ENCODE measurements around the gene DNAH11. TPM values are rescaled to one million over a fixed set of nuclear protein-coding genes. Genes with fewer than 3 reads are reported as not detected.

The DNAH11 gene
- total RNA-seq, 1 experiment from 2014 or later, result 0.15 TPM

- in situ Hi-C loops (cut with HindIII; ENCODE audit: low pct_unique_long_range_greater_than_20kb, low sequenced_read_pairs), result no loop called here
- ATAC-seq, result no peak
- CTCF ChIA-PET, result no interaction called here
- Histone ChIP-seq H3K27me3 (ENCODE audit: control insufficient read depth, insufficient read depth, low read length) (peaks cover 10% of the 10 kb centered on the region), H3K36me3 (ENCODE audit: control insufficient read depth, insufficient read depth, low read length) (no peaks in the 10 kb centered on the region), H3K4me1 (ENCODE audit: control insufficient read depth, insufficient read depth, low read length) (no peaks in the 10 kb centered on the region), H3K4me3 (ENCODE audit: low read depth in 2 of 2, low read length in 2 of 2) (no peak overlapping the region), H3K27ac (ENCODE audit: low read length) (no peak overlapping the region), H3K9me3 (ENCODE audit: control insufficient read depth, insufficient read depth, low read depth, low read length) (no peaks in the 10 kb centered on the region)
- POLR2A ChIA-PET, result no interaction called here
- BruUV-seq (replicated peaks), result no TSS peak
- no peak for DNase-seq (ENCODE audit: low read depth, low spot score)
- intact Hi-C loops (cut with micrococcal nuclease; ENCODE audit: unreplicated experiment), result no loop called here
- no peak for TF ChIP-seq TCF7L2 (IDR thresholded peaks at IDR 0.05; ENCODE audit: low read depth, low read length)
- no peak for TF ChIP-seq CTCF (IDR thresholded peaks at IDR 0.05)
- TF ChIP-seq SIN3A (IDR thresholded peaks at IDR 0.05; ENCODE audit: borderline replicate concordance, insufficient read depth, low read depth, low read length), result no peak
- TF ChIP-seq, protein P1, sequence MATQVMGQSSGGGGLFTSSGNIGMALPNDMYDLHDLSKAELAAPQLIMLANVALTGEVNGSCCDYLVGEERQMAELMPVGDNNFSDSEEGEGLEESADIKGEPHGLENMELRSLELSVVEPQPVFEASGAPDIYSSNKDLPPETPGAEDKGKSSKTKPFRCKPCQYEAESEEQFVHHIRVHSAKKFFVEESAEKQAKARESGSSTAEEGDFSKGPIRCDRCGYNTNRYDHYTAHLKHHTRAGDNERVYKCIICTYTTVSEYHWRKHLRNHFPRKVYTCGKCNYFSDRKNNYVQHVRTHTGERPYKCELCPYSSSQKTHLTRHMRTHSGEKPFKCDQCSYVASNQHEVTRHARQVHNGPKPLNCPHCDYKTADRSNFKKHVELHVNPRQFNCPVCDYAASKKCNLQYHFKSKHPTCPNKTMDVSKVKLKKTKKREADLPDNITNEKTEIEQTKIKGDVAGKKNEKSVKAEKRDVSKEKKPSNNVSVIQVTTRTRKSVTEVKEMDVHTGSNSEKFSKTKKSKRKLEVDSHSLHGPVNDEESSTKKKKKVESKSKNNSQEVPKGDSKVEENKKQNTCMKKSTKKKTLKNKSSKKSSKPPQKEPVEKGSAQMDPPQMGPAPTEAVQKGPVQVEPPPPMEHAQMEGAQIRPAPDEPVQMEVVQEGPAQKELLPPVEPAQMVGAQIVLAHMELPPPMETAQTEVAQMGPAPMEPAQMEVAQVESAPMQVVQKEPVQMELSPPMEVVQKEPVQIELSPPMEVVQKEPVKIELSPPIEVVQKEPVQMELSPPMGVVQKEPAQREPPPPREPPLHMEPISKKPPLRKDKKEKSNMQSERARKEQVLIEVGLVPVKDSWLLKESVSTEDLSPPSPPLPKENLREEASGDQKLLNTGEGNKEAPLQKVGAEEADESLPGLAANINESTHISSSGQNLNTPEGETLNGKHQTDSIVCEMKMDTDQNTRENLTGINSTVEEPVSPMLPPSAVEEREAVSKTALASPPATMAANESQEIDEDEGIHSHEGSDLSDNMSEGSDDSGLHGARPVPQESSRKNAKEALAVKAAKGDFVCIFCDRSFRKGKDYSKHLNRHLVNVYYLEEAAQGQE (IDR thresholded peaks at IDR 0.05; ENCODE audit: insufficient read depth in 1 of 2, low read depth in 2 of 2, low read length in 1 of 2), result no peak
- no peak for TF ChIP-seq POLR2AphosphoS5 (IDR thresholded peaks at IDR 0.05; ENCODE audit: low read depth, low read length)
Observed at GRCh38 chr7:21829731-21830130, 286.9 kb downstream of the DNAH11 start.

- DNase-seq (ENCODE audit: low read depth, low spot score) (no peak), ATAC-seq (no peak)
- no peaks in the 10 kb centered on the region for H3K27me3 ChIP-seq (ENCODE audit: control insufficient read depth, insufficient read depth, low read length)
- no peak overlapping the region for H3K4me3 ChIP-seq (ENCODE audit: low read depth in 2 of 2, low read length in 2 of 2)
- TF ChIP-seq, protein P1 (IDR thresholded peaks at IDR 0.05; ENCODE audit: insufficient read depth in 1 of 2, low read depth in 2 of 2, low read length in 1 of 2), result no peak
- TF ChIP-seq TCF7L2 (IDR thresholded peaks at IDR 0.05; ENCODE audit: low read depth, low read length) (no peak), CTCF (IDR thresholded peaks at IDR 0.05) (no peak), SIN3A (IDR thresholded peaks at IDR 0.05; ENCODE audit: borderline replicate concordance, insufficient read depth, low read depth, low read length) (no peak), POLR2AphosphoS5 (IDR thresholded peaks at IDR 0.05; ENCODE audit: low read depth, low read length) (no peak)
- H3K36me3 ChIP-seq (ENCODE audit: control insufficient read depth, insufficient read depth, low read length), result no peaks in the 10 kb centered on the region
- no peaks in the 10 kb centered on the region for H3K4me1 ChIP-seq (ENCODE audit: control insufficient read depth, insufficient read depth, low read length)
- in situ Hi-C loops (cut with HindIII; ENCODE audit: low pct_unique_long_range_greater_than_20kb, low sequenced_read_pairs), result no loop called here
- no peaks in the 10 kb centered on the region for H3K9me3 ChIP-seq (ENCODE audit: control insufficient read depth, insufficient read depth, low read depth, low read length)
- no TSS peak for BruUV-seq (replicated peaks)
- no peak overlapping the region for H3K27ac ChIP-seq (ENCODE audit: low read length)
- intact Hi-C loops (cut with micrococcal nuclease; ENCODE audit: unreplicated experiment), result no loop called here
- POLR2A ChIA-PET, result no interaction called here
- CTCF ChIA-PET, result no interaction called here
Observed at GRCh38 chr7:21844742-21845141, 301.9 kb downstream of the DNAH11 start.

Measured in Panc1 (cell line).